ENCODE measurements around the gene ICOS. TPM values are rescaled to one million over a fixed set of nuclear protein-coding genes. Genes with fewer than 3 reads are reported as not detected.

The ICOS gene
- total and polyA plus RNA-seq, 9 of the 15 experiments (the other 6 are each of a cell fraction or from before 2014, with no cell fraction given): not detected

DNA sequence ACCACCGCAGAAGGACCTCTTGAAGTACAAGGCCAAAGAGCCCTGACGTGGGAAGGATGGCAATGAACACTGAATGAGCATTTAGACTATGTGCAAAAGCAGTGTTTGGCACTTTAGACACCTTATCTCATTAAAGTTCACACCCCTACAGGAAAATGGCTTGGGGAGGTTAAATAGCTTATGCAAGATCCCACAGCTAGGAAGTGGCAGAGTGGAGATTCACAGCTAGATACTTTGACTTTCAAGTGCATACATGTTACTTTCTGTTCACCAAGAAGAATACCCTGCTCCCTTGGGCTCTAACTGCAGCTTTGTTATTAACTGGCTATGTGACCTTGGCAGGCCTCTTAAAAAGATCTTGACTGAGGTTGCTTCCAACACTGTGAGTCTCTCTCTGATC, 58.2 kb downstream of the ICOS start:
- H3K9ac ChIP-seq (ENCODE audit: insufficient read depth in 1 of 2, low read depth in 2 of 2, low read length in 2 of 2): no peak overlapping the region
- TF ChIP-seq ZNF23 (CRISPR knock-in tag; IDR thresholded peaks at IDR 0.05): no peak
- TF ChIP-seq, protein P1, sequence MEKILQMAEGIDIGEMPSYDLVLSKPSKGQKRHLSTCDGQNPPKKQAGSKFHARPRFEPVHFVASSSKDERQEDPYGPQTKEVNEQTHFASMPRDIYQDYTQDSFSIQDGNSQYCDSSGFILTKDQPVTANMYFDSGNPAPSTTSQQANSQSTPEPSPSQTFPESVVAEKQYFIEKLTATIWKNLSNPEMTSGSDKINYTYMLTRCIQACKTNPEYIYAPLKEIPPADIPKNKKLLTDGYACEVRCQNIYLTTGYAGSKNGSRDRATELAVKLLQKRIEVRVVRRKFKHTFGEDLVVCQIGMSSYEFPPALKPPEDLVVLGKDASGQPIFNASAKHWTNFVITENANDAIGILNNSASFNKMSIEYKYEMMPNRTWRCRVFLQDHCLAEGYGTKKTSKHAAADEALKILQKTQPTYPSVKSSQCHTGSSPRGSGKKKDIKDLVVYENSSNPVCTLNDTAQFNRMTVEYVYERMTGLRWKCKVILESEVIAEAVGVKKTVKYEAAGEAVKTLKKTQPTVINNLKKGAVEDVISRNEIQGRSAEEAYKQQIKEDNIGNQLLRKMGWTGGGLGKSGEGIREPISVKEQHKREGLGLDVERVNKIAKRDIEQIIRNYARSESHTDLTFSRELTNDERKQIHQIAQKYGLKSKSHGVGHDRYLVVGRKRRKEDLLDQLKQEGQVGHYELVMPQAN (IDR thresholded peaks at IDR 0.05; ENCODE audit: borderline replicate concordance): no peak
- no peak for TF ChIP-seq KAT8 (IDR thresholded peaks at IDR 0.05; ENCODE audit: low read depth)
- TF ChIP-seq ZNF75A (CRISPR knock-in tag; IDR thresholded peaks at IDR 0.05): no peak
- no peak for TF ChIP-seq TGIF2 (CRISPR knock-in tag; IDR thresholded peaks at IDR 0.05)
- no peak for TF ChIP-seq HNRNPK (IDR thresholded peaks at IDR 0.05; ENCODE audit: low read depth, low read length, poor library complexity, severe bottlenecking)
- TF ChIP-seq, protein P2, sequence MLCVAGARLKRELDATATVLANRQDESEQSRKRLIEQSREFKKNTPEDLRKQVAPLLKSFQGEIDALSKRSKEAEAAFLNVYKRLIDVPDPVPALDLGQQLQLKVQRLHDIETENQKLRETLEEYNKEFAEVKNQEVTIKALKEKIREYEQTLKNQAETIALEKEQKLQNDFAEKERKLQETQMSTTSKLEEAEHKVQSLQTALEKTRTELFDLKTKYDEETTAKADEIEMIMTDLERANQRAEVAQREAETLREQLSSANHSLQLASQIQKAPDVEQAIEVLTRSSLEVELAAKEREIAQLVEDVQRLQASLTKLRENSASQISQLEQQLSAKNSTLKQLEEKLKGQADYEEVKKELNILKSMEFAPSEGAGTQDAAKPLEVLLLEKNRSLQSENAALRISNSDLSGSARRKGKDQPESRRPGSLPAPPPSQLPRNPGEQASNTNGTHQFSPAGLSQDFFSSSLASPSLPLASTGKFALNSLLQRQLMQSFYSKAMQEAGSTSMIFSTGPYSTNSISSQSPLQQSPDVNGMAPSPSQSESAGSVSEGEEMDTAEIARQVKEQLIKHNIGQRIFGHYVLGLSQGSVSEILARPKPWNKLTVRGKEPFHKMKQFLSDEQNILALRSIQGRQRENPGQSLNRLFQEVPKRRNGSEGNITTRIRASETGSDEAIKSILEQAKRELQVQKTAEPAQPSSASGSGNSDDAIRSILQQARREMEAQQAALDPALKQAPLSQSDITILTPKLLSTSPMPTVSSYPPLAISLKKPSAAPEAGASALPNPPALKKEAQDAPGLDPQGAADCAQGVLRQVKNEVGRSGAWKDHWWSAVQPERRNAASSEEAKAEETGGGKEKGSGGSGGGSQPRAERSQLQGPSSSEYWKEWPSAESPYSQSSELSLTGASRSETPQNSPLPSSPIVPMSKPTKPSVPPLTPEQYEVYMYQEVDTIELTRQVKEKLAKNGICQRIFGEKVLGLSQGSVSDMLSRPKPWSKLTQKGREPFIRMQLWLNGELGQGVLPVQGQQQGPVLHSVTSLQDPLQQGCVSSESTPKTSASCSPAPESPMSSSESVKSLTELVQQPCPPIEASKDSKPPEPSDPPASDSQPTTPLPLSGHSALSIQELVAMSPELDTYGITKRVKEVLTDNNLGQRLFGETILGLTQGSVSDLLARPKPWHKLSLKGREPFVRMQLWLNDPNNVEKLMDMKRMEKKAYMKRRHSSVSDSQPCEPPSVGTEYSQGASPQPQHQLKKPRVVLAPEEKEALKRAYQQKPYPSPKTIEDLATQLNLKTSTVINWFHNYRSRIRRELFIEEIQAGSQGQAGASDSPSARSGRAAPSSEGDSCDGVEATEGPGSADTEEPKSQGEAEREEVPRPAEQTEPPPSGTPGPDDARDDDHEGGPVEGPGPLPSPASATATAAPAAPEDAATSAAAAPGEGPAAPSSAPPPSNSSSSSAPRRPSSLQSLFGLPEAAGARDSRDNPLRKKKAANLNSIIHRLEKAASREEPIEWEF (CRISPR knock-in tag; IDR thresholded peaks at IDR 0.05): no peak
- no peak for TF ChIP-seq U2AF2 (optimal IDR thresholded peaks at IDR 0.05; ENCODE audit: low read depth, low read length)
- no peak for TF ChIP-seq ZNF696 (CRISPR knock-in tag; conservative IDR thresholded peaks at IDR 0.05)
- TF ChIP-seq, protein P3, sequence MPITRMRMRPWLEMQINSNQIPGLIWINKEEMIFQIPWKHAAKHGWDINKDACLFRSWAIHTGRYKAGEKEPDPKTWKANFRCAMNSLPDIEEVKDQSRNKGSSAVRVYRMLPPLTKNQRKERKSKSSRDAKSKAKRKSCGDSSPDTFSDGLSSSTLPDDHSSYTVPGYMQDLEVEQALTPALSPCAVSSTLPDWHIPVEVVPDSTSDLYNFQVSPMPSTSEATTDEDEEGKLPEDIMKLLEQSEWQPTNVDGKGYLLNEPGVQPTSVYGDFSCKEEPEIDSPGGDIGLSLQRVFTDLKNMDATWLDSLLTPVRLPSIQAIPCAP (CRISPR knock-in tag; IDR thresholded peaks at IDR 0.05; ENCODE audit: borderline replicate concordance): no peak
- TF ChIP-seq ZNF408 (CRISPR knock-in tag; IDR thresholded peaks at IDR 0.05; ENCODE audit: low read depth): no peak
- TF ChIP-seq, protein P4, sequence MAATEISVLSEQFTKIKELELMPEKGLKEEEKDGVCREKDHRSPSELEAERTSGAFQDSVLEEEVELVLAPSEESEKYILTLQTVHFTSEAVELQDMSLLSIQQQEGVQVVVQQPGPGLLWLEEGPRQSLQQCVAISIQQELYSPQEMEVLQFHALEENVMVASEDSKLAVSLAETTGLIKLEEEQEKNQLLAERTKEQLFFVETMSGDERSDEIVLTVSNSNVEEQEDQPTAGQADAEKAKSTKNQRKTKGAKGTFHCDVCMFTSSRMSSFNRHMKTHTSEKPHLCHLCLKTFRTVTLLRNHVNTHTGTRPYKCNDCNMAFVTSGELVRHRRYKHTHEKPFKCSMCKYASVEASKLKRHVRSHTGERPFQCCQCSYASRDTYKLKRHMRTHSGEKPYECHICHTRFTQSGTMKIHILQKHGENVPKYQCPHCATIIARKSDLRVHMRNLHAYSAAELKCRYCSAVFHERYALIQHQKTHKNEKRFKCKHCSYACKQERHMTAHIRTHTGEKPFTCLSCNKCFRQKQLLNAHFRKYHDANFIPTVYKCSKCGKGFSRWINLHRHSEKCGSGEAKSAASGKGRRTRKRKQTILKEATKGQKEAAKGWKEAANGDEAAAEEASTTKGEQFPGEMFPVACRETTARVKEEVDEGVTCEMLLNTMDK (IDR thresholded peaks at IDR 0.05; ENCODE audit: borderline replicate concordance, insufficient read depth, low read depth, low read length, poor library complexity, severe bottlenecking): no peak
- no peak for TF ChIP-seq SRSF1 (IDR thresholded peaks at IDR 0.05; ENCODE audit: low read depth, low read length)
- FAIRE-seq (no peak), DNase-seq (ENCODE audit: extremely low read depth in 1 of 4, low spot score in 3 of 4) (no peak), ATAC-seq (no peak)
- H3K27ac ChIP-seq (ENCODE audit: extremely low read depth, low read depth, low read length): no peak overlapping the region
- ChIA-PET CTCF (ENCODE audit: low intra/inter-chr PET ratio) (no interaction called here), POLR2A (no interaction called here)
- H3K27me3 ChIP-seq (ENCODE audit: control insufficient read depth in 2 of 2, insufficient read depth in 2 of 2, low read length in 2 of 2): no peaks in the 10 kb centered on the region
- no peaks in the 10 kb centered on the region; the same call in 1 of the 2 replicates for H4K20me1 ChIP-seq (replicated peaks; ENCODE audit: control insufficient read depth, insufficient read depth, low read length)
- no peak overlapping the region for H2AFZ ChIP-seq (ENCODE audit: low read depth, low read length)
- no peaks in the 10 kb centered on the region for H3K79me2 ChIP-seq (ENCODE audit: control insufficient read depth, insufficient read depth, low read length)
- no peaks in the 10 kb centered on the region for H3K9me1 ChIP-seq (ENCODE audit: control insufficient read depth, insufficient read depth, low read length)
- intact Hi-C loops (cut with micrococcal nuclease): no loop called here
- H3K4me1 ChIP-seq (replicated peaks in 1 of 2; ENCODE audit: control insufficient read depth in 2 of 2, insufficient read depth in 2 of 2, low read length in 2 of 2): no peaks in the 10 kb centered on the region
- H3K9me3 ChIP-seq (replicated peaks; ENCODE audit: control insufficient read depth, insufficient read depth, low read depth, low read length): no peaks in the 10 kb centered on the region
- H3K36me3 ChIP-seq (ENCODE audit: control insufficient read depth, insufficient read depth, low read length): no peaks in the 10 kb centered on the region
- in situ Hi-C loops (cut with MboI): no loop called here
- H3K4me2 ChIP-seq (ENCODE audit: insufficient read depth, low read length): no peak overlapping the region
- BruUV-seq (replicated peaks): no TSS peak
- WGBS (ENCODE audit: insufficient coverage, low coverage, missing lambda C conversion rate): 0% methylated on average over 2 of the region's 2 CpGs
- H3K4me3 ChIP-seq: no peak overlapping the region

Measured in K562 (cell line).